Neural cell (in vitro differentiated cells): ENCODE measurements around the gene TMPRSS6. TPM values are rescaled to one million over a fixed set of nuclear protein-coding genes. Genes with fewer than 3 reads are reported as not detected.

ENCODE experiments used
- H2AFZ ChIP-seq: fragments of 200-600, 300-800 bp; sonication (generic), shearing (Covaris generic); 2 replicates; pipeline ENCODE4 v1.6.0; 2014; ENCODE audit warnings: low read depth, mild to moderate bottlenecking, antibody characterized with exemption, low read length, moderate library complexity
- H3F3A ChIP-seq: fragments of 200-600 bp; shearing (Covaris generic); 2 replicates; pipeline ENCODE4 v1.6.1; 2016; ENCODE audit warnings: mild to moderate bottlenecking, moderate library complexity, mixed read lengths, antibody characterized with exemption, low read length; ENCODE audit not compliant: insufficient read depth, poor library complexity, severe bottlenecking
- H3K27ac ChIP-seq: fragments of 200-600, 300-800 bp; sonication (generic), shearing (Covaris generic); 2 replicates; pipeline ENCODE4 v1.5.1; 2014; ENCODE audit warnings: mild to moderate bottlenecking, low read length, moderate library complexity
- H3K27me3 ChIP-seq: fragments of 300-800, 200-600 bp; sonication (generic), shearing (Covaris generic); 2 replicates; pipeline ENCODE4 v1.6.0; 2014; ENCODE audit warnings: mild to moderate bottlenecking, low read depth, low read length, moderate library complexity; ENCODE audit not compliant: insufficient read depth
- H3K36me3 ChIP-seq: fragments of 300-800, 200-600 bp; sonication (generic), shearing (Covaris generic); 2 replicates; pipeline ENCODE4 v1.5.1; 2014; ENCODE audit warnings: mild to moderate bottlenecking, antibody characterized with exemption, low read length, moderate library complexity; ENCODE audit not compliant: insufficient read depth
- H3K4me2 ChIP-seq: fragments of 300-800, 200-600 bp; sonication (generic), shearing (Covaris generic); 2 replicates; pipeline ENCODE4 v1.6.0; 2014; ENCODE audit warnings: mild to moderate bottlenecking, low read length
- H3K4me3 ChIP-seq: fragments of 300-800, 200-600 bp; sonication (generic), shearing (Covaris generic); 2 replicates; pipeline ENCODE4 v1.5.1; 2014; ENCODE audit warnings: mild to moderate bottlenecking, low read length, moderate library complexity
- H3K79me2 ChIP-seq: fragments of 200-600 bp; shearing (Covaris generic); replicated peaks from 2 replicates; pipeline ENCODE4 v1.6.0; 2014; ENCODE audit warnings: mild to moderate bottlenecking, low read length, moderate library complexity; ENCODE audit not compliant: insufficient read depth
- H3K9ac ChIP-seq: fragments of 300-800, 200-600 bp; sonication (generic), shearing (Covaris generic); 2 replicates; pipeline ENCODE4 v1.6.1; 2016; ENCODE audit warnings: mild to moderate bottlenecking, low read length, mixed read lengths
- H3K9me2 ChIP-seq: fragments of 200-600 bp; shearing (Covaris generic); 2 replicates; pipeline ENCODE4 v1.6.1; 2016; ENCODE audit warnings: mild to moderate bottlenecking, low read length, mixed read lengths; ENCODE audit not compliant: insufficient read depth
- H3K9me3 ChIP-seq: fragments of 200-600, 300-800 bp; sonication (generic), shearing (Covaris generic); 2 replicates; pipeline ENCODE4 v1.6.1; 2016; ENCODE audit warnings: mild to moderate bottlenecking, mixed run types, low read length, moderate library complexity, mixed read lengths
- H4K20me1 ChIP-seq: fragments of 200-600 bp; shearing (Covaris generic); 2 replicates; pipeline ENCODE4 v1.6.1; 2016; ENCODE audit warnings: mild to moderate bottlenecking, mixed run types; ENCODE audit not compliant: insufficient read depth
- CTCF ChIP-seq: fragments of 450-650 bp; IDR thresholded peaks from 2 replicates; pipeline ENCODE4 v1.5.1; 2014; ENCODE audit warnings: antibody characterized with exemption, mild to moderate bottlenecking, moderate library complexity; ENCODE audit not compliant: poor library complexity, severe bottlenecking
- EP300 ChIP-seq: fragments of 450-650 bp; conservative IDR thresholded peaks from 2 replicates; pipeline ENCODE4 v1.6.1; 2014; ENCODE audit warnings: antibody characterized with exemption, mild to moderate bottlenecking, moderate library complexity; ENCODE audit not compliant: poor library complexity, severe bottlenecking
- EZH2 ChIP-seq: fragments of 200-600, 300-800 bp; shearing (Covaris generic), sonication (generic); IDR thresholded peaks from 2 replicates; pipeline ENCODE4 v1.6.1; 2014; ENCODE audit warnings: antibody characterized with exemption, low read length, borderline replicate concordance, mild to moderate bottlenecking; ENCODE audit not compliant: insufficient read depth, poor library complexity, severe bottlenecking
- MXI1 ChIP-seq: fragments of 450-650 bp; conservative IDR thresholded peaks from 2 replicates; pipeline ENCODE4 v1.6.1; 2014; ENCODE audit warnings: antibody characterized with exemption, mild to moderate bottlenecking; ENCODE audit not compliant: poor library complexity, severe bottlenecking
- POLR2AphosphoS5 ChIP-seq: IDR thresholded peaks from 2 replicates; pipeline ENCODE4 v1.6.1; 2012
- RAD21 ChIP-seq: fragments of 450-650 bp; conservative IDR thresholded peaks from 2 replicates; pipeline ENCODE4 v1.6.1; 2014; ENCODE audit warnings: antibody characterized with exemption, mild to moderate bottlenecking, moderate library complexity
- REST ChIP-seq: IDR thresholded peaks from 2 replicates; pipeline ENCODE4 v1.6.1; 2012; ENCODE audit warnings: borderline replicate concordance
- SMC3 ChIP-seq: fragments of 450-650 bp; conservative IDR thresholded peaks from 2 replicates; pipeline ENCODE4 v1.6.1; 2014; ENCODE audit warnings: antibody characterized with exemption, mild to moderate bottlenecking, moderate library complexity; ENCODE audit not compliant: poor library complexity
- TAF1 ChIP-seq: IDR thresholded peaks from 2 replicates; pipeline ENCODE4 v1.6.1; 2012; ENCODE audit warnings: low read depth
- polyA plus RNA-seq: library from polyadenylated mRNA; depleted of rRNA; stranded (reverse); fragments of >200 nt; gene quantifications from 2 replicates; pipeline ENCODE4 v1.2.3, GENCODE V29; 2014

Gene TMPRSS6
- polyA plus RNA-seq, 1 donor from 2014 or later, result not detected

GRCh38 chr22:37120569-37121340 is 11.2 kb upstream of the TMPRSS6 start:
- Histone ChIP-seq H3K4me2 (no peak overlapping the region), H3K79me2 (no peaks in the 10 kb centered on the region), H3F3A (no peaks in the 10 kb centered on the region), H3K36me3 (no peaks in the 10 kb centered on the region), H2AFZ (no peak overlapping the region), H3K9me2 (no peaks in the 10 kb centered on the region), H3K9me3 (no peaks in the 10 kb centered on the region), H3K27ac (no peak overlapping the region), H4K20me1 (no peaks in the 10 kb centered on the region), H3K4me3 (no peak overlapping the region), H3K9ac (no peak overlapping the region), H3K27me3 (no peaks in the 10 kb centered on the region)
- no peak for TF ChIP-seq EP300
- TF ChIP-seq SMC3, result no peak
- TF ChIP-seq CTCF, result no peak
- no peak for TF ChIP-seq MXI1
- TF ChIP-seq POLR2AphosphoS5, result no peak
- no peak for TF ChIP-seq RAD21
- no peak for TF ChIP-seq EZH2
- no peak for TF ChIP-seq TAF1
- no peak for TF ChIP-seq REST

GRCh38 chr22:37119872-37120271 is 10.4 kb upstream of the TMPRSS6 start:
- Histone ChIP-seq H3K9ac (no peak overlapping the region), H4K20me1 (no peaks in the 10 kb centered on the region), H3K4me3 (no peak overlapping the region), H3K9me2 (no peaks in the 10 kb centered on the region), H3F3A (no peaks in the 10 kb centered on the region), H2AFZ (no peak overlapping the region), H3K4me2 (no peak overlapping the region), H3K79me2 (no peaks in the 10 kb centered on the region), H3K27ac (no peak overlapping the region), H3K36me3 (no peaks in the 10 kb centered on the region), H3K9me3 (no peaks in the 10 kb centered on the region), H3K27me3 (no peaks in the 10 kb centered on the region)
- TF ChIP-seq SMC3 (no peak), REST (no peak), CTCF (no peak), TAF1 (no peak), EP300 (no peak), EZH2 (no peak), MXI1 (no peak), POLR2AphosphoS5 (no peak), RAD21 (no peak)
